ENCODE results near the gene ARPC4. TPM values are rescaled to one million over a fixed set of nuclear protein-coding genes. Genes with fewer than 3 reads are reported as not detected.
A peak's percentile ranks its signal among the peaks of the same experiment; 100 is the strongest.

The ARPC4 gene
- total and polyA plus RNA-seq, 10 of the 15 experiments (the other 5 are each of a cell fraction or from before 2014, with no cell fraction given) = 42.0 to 354 (median 268) TPM

DNA sequence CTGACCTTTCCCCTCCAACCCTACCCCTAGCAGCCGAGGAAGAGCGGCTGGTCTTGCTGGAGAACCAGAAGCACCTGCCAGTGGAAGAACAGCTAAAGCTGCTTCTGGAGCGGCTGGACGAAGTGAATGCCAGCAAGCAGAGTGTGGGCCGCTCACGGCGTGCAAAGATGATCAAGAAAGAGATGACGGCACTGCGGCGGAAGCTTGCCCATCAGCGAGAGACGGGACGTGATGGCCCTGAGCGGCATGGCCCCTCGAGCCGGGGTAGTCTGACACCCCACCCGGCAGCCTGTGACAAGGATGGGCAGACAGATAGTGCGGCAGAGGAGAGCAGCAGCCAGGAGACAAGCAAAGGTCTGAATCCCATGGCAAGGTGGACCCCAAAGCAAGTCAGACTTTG is 49.3 kb upstream of the ARPC4 start:
- POLR2A ChIA-PET = no interaction called here
- intact Hi-C loops (cut with micrococcal nuclease; ENCODE audit: unreplicated experiment) = no loop called here
- no TSS peak for BruUV-seq (replicated peaks)
- DNase-seq (ENCODE audit: low read depth, low spot score) (no peak), FAIRE-seq (no peak), ATAC-seq (no peak)
- Histone ChIP-seq H3K79me2 (ENCODE audit: control insufficient read depth, insufficient read depth, low read length) (no peaks in the 10 kb centered on the region), H2AFZ (ENCODE audit: control insufficient read depth, low read depth, low read length) (no peak overlapping the region), H3K4me2 (ENCODE audit: control insufficient read depth, insufficient read depth) (no peak overlapping the region), H3K36me3 (ENCODE audit: control insufficient read depth in 2 of 2, insufficient read depth in 2 of 2, low read length in 1 of 2) (peaks cover 48 to 55% of the 10 kb centered on the region in 2 experiments), H3K4me1 (ENCODE audit: control insufficient read depth, insufficient read depth, low read length) (no peaks in the 10 kb centered on the region), H3K27me3 (replicated peaks in 1 of 2; ENCODE audit: control insufficient read depth in 2 of 2, insufficient read depth in 2 of 2, low read length in 1 of 2) (no peaks in the 10 kb centered on the region), H3K9ac (ENCODE audit: control insufficient read depth, insufficient read depth, low read length) (no peak overlapping the region), H3K4me3 (no peak overlapping the region), H4K20me1 (ENCODE audit: control insufficient read depth, insufficient read depth) (no peaks in the 10 kb centered on the region), H3K9me3 (replicated peaks; ENCODE audit: control insufficient read depth, insufficient read depth, low read length) (no peaks in the 10 kb centered on the region), H3K27ac (ENCODE audit: control insufficient read depth, insufficient read depth) (no peak overlapping the region)
- SMC1A ChIA-PET (ENCODE audit: uncharacterized antibody, unreplicated experiment) = no interaction called here
- TF ChIP-seq NR2C2 (IDR thresholded peaks at IDR 0.05; ENCODE audit: borderline replicate concordance, control insufficient read depth, insufficient read length, low read depth) = no peak
- TF ChIP-seq, protein P1, sequence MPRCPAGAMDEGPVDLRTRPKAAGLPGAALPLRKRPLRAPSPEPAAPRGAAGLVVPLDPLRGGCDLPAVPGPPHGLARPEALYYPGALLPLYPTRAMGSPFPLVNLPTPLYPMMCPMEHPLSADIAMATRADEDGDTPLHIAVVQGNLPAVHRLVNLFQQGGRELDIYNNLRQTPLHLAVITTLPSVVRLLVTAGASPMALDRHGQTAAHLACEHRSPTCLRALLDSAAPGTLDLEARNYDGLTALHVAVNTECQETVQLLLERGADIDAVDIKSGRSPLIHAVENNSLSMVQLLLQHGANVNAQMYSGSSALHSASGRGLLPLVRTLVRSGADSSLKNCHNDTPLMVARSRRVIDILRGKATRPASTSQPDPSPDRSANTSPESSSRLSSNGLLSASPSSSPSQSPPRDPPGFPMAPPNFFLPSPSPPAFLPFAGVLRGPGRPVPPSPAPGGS (IDR thresholded peaks at IDR 0.05; ENCODE audit: borderline replicate concordance, insufficient read depth, low read depth, low read length, poor library complexity, severe bottlenecking) = peak; percentile 65
- in situ Hi-C loops (cut with MboI) = no loop called here
- 97% methylated on average over 18 of the region's 18 CpGs for WGBS (ENCODE audit: insufficient coverage, insufficient replicate concordance, low lambda C conversion rate, missing lambda C conversion rate)
- RAD21 ChIA-PET (ENCODE audit: unreplicated experiment) = no interaction called here
- CTCF ChIA-PET = no interaction called here

DNA sequence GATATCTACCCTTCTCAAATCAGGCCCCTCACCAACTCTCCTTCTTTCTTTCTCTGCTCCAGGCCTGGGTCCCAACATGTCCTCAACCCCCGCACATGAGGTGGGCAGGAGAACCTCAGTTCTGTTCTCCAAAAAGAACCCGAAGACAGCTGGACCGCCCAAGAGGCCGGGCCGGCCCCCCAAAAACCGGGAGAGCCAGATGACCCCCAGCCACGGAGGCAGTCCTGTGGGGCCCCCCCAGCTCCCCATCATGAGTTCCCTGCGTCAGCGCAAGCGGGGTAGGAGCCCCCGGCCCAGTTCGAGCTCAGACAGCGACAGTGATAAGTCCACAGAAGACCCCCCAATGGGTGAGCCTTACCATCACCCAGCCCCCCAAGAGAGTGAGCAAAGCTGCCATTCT is 48.7 kb upstream of the ARPC4 start:
- in situ Hi-C loops (cut with MboI) (no loop called here), intact Hi-C loops (cut with micrococcal nuclease; ENCODE audit: unreplicated experiment) (no loop called here)
- 97% methylated on average over 7 of the region's 13 CpGs for WGBS (ENCODE audit: insufficient coverage, insufficient replicate concordance, low lambda C conversion rate, missing lambda C conversion rate)
- no peak for FAIRE-seq
- Histone ChIP-seq H3K4me3 (no peak overlapping the region), H3K4me1 (ENCODE audit: control insufficient read depth, insufficient read depth, low read length) (no peaks in the 10 kb centered on the region), H4K20me1 (ENCODE audit: control insufficient read depth, insufficient read depth) (no peaks in the 10 kb centered on the region), H3K27ac (ENCODE audit: control insufficient read depth, insufficient read depth) (no peak overlapping the region), H3K4me2 (ENCODE audit: control insufficient read depth, insufficient read depth) (no peak overlapping the region), H3K9ac (ENCODE audit: control insufficient read depth, insufficient read depth, low read length) (no peak overlapping the region), H3K79me2 (ENCODE audit: control insufficient read depth, insufficient read depth, low read length) (no peaks in the 10 kb centered on the region), H3K9me3 (replicated peaks; ENCODE audit: control insufficient read depth, insufficient read depth, low read length) (no peaks in the 10 kb centered on the region), H2AFZ (ENCODE audit: control insufficient read depth, low read depth, low read length) (no peak overlapping the region), H3K36me3 (ENCODE audit: control insufficient read depth in 2 of 2, insufficient read depth in 2 of 2, low read length in 1 of 2) (peaks cover 42 to 49% of the 10 kb centered on the region in 2 experiments), H3K27me3 (replicated peaks in 1 of 2; ENCODE audit: control insufficient read depth in 2 of 2, insufficient read depth in 2 of 2, low read length in 1 of 2) (no peaks in the 10 kb centered on the region)
- ChIA-PET CTCF (no interaction called here), POLR2A (interaction anchor here (0.8 kb wide), 1 partner anchor 11 kb away, joined by 3 read pairs; no protein-coding TSS in a partner anchor), SMC1A (ENCODE audit: uncharacterized antibody, unreplicated experiment) (no interaction called here), RAD21 (ENCODE audit: unreplicated experiment) (no interaction called here)
- no TSS peak for BruUV-seq (replicated peaks)
- DNase-seq (ENCODE audit: low read depth, low spot score) = no peak
- ATAC-seq = no peak
- TF ChIP-seq SMAD5 (IDR thresholded peaks at IDR 0.05; ENCODE audit: low read depth) (no peak), YY1 (IDR thresholded peaks at IDR 0.05; ENCODE audit: low read depth, low read length) (no peak), GABPA (IDR thresholded peaks at IDR 0.05; ENCODE audit: low read depth) (no peak), MEF2B (IDR thresholded peaks at IDR 0.05; ENCODE audit: partially characterized antibody, poor library complexity, severe bottlenecking) (no peak), ZNF622 (IDR thresholded peaks at IDR 0.05) (no peak), ZSCAN29 (IDR thresholded peaks at IDR 0.05) (no peak), POLR2AphosphoS5 (IDR thresholded peaks at IDR 0.05; ENCODE audit: low read length) (no peak), HDAC6 (IDR thresholded peaks at IDR 0.05; ENCODE audit: unreplicated experiment) (no peak), MTA3 (IDR thresholded peaks at IDR 0.05; ENCODE audit: borderline replicate concordance, low read length) (no peak), TAF1 (IDR thresholded peaks at IDR 0.05; ENCODE audit: borderline replicate concordance, low read depth, low read length) (no peak), WRNIP1 (IDR thresholded peaks at IDR 0.05; ENCODE audit: borderline replicate concordance, low read depth, low read length) (no peak), HDGF (IDR thresholded peaks at IDR 0.05) (no peak)
- TF ChIP-seq, protein P2, sequence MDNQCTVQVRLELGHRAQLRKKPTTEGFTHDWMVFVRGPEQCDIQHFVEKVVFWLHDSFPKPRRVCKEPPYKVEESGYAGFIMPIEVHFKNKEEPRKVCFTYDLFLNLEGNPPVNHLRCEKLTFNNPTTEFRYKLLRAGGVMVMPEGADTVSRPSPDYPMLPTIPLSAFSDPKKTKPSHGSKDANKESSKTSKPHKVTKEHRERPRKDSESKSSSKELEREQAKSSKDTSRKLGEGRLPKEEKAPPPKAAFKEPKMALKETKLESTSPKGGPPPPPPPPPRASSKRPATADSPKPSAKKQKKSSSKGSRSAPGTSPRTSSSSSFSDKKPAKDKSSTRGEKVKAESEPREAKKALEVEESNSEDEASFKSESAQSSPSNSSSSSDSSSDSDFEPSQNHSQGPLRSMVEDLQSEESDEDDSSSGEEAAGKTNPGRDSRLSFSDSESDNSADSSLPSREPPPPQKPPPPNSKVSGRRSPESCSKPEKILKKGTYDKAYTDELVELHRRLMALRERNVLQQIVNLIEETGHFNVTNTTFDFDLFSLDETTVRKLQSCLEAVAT (IDR thresholded peaks at IDR 0.05) = no peak
- TF ChIP-seq, protein P3, sequence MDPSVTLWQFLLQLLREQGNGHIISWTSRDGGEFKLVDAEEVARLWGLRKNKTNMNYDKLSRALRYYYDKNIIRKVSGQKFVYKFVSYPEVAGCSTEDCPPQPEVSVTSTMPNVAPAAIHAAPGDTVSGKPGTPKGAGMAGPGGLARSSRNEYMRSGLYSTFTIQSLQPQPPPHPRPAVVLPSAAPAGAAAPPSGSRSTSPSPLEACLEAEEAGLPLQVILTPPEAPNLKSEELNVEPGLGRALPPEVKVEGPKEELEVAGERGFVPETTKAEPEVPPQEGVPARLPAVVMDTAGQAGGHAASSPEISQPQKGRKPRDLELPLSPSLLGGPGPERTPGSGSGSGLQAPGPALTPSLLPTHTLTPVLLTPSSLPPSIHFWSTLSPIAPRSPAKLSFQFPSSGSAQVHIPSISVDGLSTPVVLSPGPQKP (IDR thresholded peaks at IDR 0.05; ENCODE audit: low read depth, low read length) = no peak
